B cell (primary cell): ENCODE results near the gene GULP1. TPM values are rescaled to one million over a fixed set of nuclear protein-coding genes. Genes with fewer than 3 reads are reported as not detected.

ENCODE experiments used
- ATAC-seq: fragments of 200-7000 bp; cut with Tn5 transposase; one replicate; pipeline ENCODE4 v1.10.0; 2021; ENCODE audit warnings: low read depth, mild to moderate bottlenecking, moderate number of reproducible peaks, moderate library complexity
- CTCF ChIA-PET: fragments of 350-600 bp; sonication (Branson Sonifier 250); formaldehyde crosslinking; loops from one replicate; lab custom pipeline; 2021; ENCODE audit warnings: antibody characterized with exemption, inconsistent platforms; lab: Charles Lee
- POLR2A ChIA-PET: fragments of 350-600 bp; sonication (Branson Sonifier 250); formaldehyde crosslinking; loops from one replicate; lab custom pipeline; 2021; ENCODE audit warnings: antibody characterized with exemption; lab: Charles Lee
- DNase-seq: peaks from one replicate; pipeline ENCODE4 v3.0.0; 2013
- H2AFZ ChIP-seq: 2 replicates; pipeline ENCODE4 v1.6.1; 2012; ENCODE audit warnings: mild to moderate bottlenecking, low read depth, low read length; ENCODE audit not compliant: insufficient read depth, poor library complexity, severe bottlenecking
- H3K27ac ChIP-seq, 2 donors: 1 replicate in 1 of 2; 2 replicates in 1 of 2; pipeline ENCODE4 v1.5.1; 2012 to 2013; ENCODE audit warnings: low read length in 2 of 2, mild to moderate bottlenecking in 2 of 2, moderate library complexity in 1 of 2
- H3K27me3 ChIP-seq, 4 experiments: fragments of 200-600 bp in 1 of 4; sonication (generic) in 1 of 4; replicated peaks in 1 of 4; 1 replicate in 2 of 4; 2 replicates in 2 of 4; pipeline versions ENCODE4 v1.6.1 to v1.7.0; 2013 to 2016; ENCODE audit warnings: low read length in 3 of 4, mild to moderate bottlenecking in 2 of 4, mixed read lengths in 1 of 4, moderate library complexity in 1 of 4; ENCODE audit not compliant: insufficient read depth in 4 of 4, control insufficient read depth in 3 of 4; ENCODE audit errors: control extremely low read depth in 1 of 4
- H3K36me3 ChIP-seq, 2 experiments: replicated peaks in 1 of 2; 1 replicate in 1 of 2; 2 replicates in 1 of 2; pipeline versions ENCODE4 v1.6.1 to v1.7.1; 2013; ENCODE audit warnings: low read length in 1 of 2; ENCODE audit not compliant: insufficient read depth in 2 of 2, control insufficient read depth in 1 of 2; ENCODE audit errors: control extremely low read depth in 1 of 2, extremely low read depth in 1 of 2
- H3K4me1 ChIP-seq, 2 donors: fragments of 200-600 bp in 1 of 2; sonication (generic) in 1 of 2; 1 replicate in 1 of 2; 2 replicates in 1 of 2; pipeline versions ENCODE4 v1.5.1 to v1.6.1; 2013 to 2017; ENCODE audit warnings: low read length in 2 of 2; ENCODE audit not compliant: control insufficient read depth in 2 of 2, insufficient read depth in 2 of 2
- H3K4me2 ChIP-seq: replicated peaks from 2 replicates; pipeline ENCODE3; 2012; ENCODE audit warnings: mild to moderate bottlenecking, low read depth, low read length; ENCODE audit not compliant: poor library complexity, severe bottlenecking
- H3K4me3 ChIP-seq, 5 experiments: fragments of 200-600 bp in 1 of 5; sonication (generic) in 1 of 5; 1 replicate in 3 of 5; 2 replicates in 2 of 5; pipeline versions ENCODE4 v1.5.1 to v1.7.0; 2011 to 2016; ENCODE audit warnings: low read length in 4 of 5, mild to moderate bottlenecking in 4 of 5, low read depth in 2 of 5, control low read depth in 1 of 5, moderate library complexity in 1 of 5; ENCODE audit not compliant: insufficient read depth in 1 of 5; ENCODE audit errors: control extremely low read depth in 1 of 5, extremely low read depth in 1 of 5
- H3K79me2 ChIP-seq: fragments of 200-600 bp; sonication (generic); one replicate; pipeline ENCODE4 v1.6.0; 2016; ENCODE audit warnings: low read length; ENCODE audit not compliant: control insufficient read depth, insufficient read depth
- H3K9ac ChIP-seq: fragments of 200-600 bp; sonication (generic); 2 replicates; pipeline ENCODE4 v1.6.1; 2017; ENCODE audit warnings: mild to moderate bottlenecking, low read length, moderate library complexity
- H3K9me3 ChIP-seq, 3 donors: one replicate each; pipeline versions ENCODE4 v1.6.1 to v1.7.1; 2013; ENCODE audit warnings: low read length in 2 of 3; ENCODE audit not compliant: control insufficient read depth in 2 of 3, insufficient read depth in 1 of 3; ENCODE audit errors: control extremely low read depth in 1 of 3
- H4K20me1 ChIP-seq: 2 replicates; pipeline ENCODE4 v1.6.0; 2012; ENCODE audit warnings: mild to moderate bottlenecking, low read length; ENCODE audit not compliant: insufficient read depth, control insufficient read depth, poor library complexity, severe bottlenecking
- H3K27ac Mint-ChIP-seq: one replicate; pipeline ENCODE4 v1.8.0; 2021; ENCODE audit warnings: mixed read lengths
- H3K27me3 Mint-ChIP-seq: one replicate; pipeline ENCODE4 v1.8.0; 2021; ENCODE audit warnings: mixed read lengths
- H3K4me1 Mint-ChIP-seq: one replicate; pipeline ENCODE4 v1.8.0; 2021; ENCODE audit warnings: mixed read lengths
- H3K4me3 Mint-ChIP-seq: one replicate; pipeline ENCODE4 v1.8.0; 2021; ENCODE audit warnings: mixed read lengths
- H3K9me3 Mint-ChIP-seq: one replicate; pipeline ENCODE4 v1.8.0; 2022; ENCODE audit warnings: mixed read lengths; ENCODE audit not compliant: insufficient read depth
- CTCF ChIP-seq: fragments of 200-600 bp; IDR thresholded peaks from one replicate; pipeline ENCODE4 v1.8.0; 2022; ENCODE audit warnings: antibody characterized with exemption, mild to moderate bottlenecking
- EZH2 ChIP-seq: IDR thresholded peaks from 2 replicates; pipeline ENCODE4 v1.6.1; 2012; ENCODE audit warnings: borderline replicate concordance, low read depth, mild to moderate bottlenecking, moderate library complexity, low read length; ENCODE audit not compliant: insufficient read depth, poor library complexity, severe bottlenecking
- WGBS: methylation state at CpG from one replicate; pipeline ENCODE4 v1.1.5; 2013; ENCODE audit warnings: missing lambda C conversion rate; ENCODE audit not compliant: insufficient coverage; 5-methylcytosine and 5-hydroxymethylcytosine counted together
- intact Hi-C: fragments of 100-400 bp; cut with micrococcal nuclease; formaldehyde crosslinking; loops from one replicate; pipeline ENCODE4 v1.10.0; 2022
- polyA plus RNA-seq: library from polyadenylated mRNA; depleted of rRNA; stranded (reverse); fragments of >200 nt; gene quantifications from 2 replicates; pipeline ENCODE4 v1.2.3, GENCODE V29; 2012
- total RNA-seq, 2 donors: library from RNA; stranded (reverse); fragments of 120-200 nt in 1 of 2; gene quantifications; 1 replicate in 1 of 2; 2 replicates in 1 of 2; pipeline versions ENCODE4 v1.2.3 to v1.2.4, GENCODE V29; 2013 to 2022

Gene GULP1
- total and polyA plus RNA-seq, 2 donors (not counting 1 experiment from before 2014, with no cell fraction given), result not detected

DNA sequence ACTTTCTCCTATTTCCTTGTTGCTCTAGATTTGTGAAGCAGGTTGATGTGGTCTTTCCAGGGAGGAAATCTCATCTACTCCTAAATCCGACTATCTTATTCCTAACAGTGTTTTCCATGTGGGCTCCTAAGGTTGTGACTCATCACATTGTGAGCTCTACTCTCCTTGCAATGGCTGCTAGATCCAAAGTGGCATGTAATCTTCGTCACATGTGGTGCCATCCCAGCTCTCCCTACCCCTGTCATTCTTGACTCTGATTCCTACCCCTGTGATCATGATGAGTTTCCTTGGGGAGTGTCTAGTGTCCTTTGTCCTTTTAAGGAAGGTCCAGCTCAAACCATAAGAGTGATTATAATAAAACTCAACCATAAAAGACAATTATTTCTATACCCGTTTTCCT, 47.3 kb upstream of the GULP1 start:
- no CpG with 5 or more reads among the region's 3 CpGs for WGBS
- DNase-seq, result no peak
- no peaks in the 10 kb centered on the region for H3K4me1 Mint-ChIP-seq
- CTCF ChIA-PET, result no interaction called here
- Histone ChIP-seq H3K79me2 (no peaks in the 10 kb centered on the region), H3K36me3 (no peaks in the 10 kb centered on the region), H3K9me3 (peaks cover 0 to 3% (median 0%) of the 10 kb centered on the region in 3 donors), H3K9ac (no peak overlapping the region), H3K4me1 (no peaks in the 10 kb centered on the region), H3K4me3 (no peak overlapping the region), H2AFZ (no peak overlapping the region), H3K27ac (no peak overlapping the region), H4K20me1 (no peaks in the 10 kb centered on the region), H3K4me2 (no peak overlapping the region), H3K27me3 (no peaks in the 10 kb centered on the region)
- no peak overlapping the region for H3K27ac Mint-ChIP-seq
- TF ChIP-seq EZH2 (no peak), CTCF (no peak)
- no peak for ATAC-seq
- POLR2A ChIA-PET, result no interaction called here
- no peaks in the 10 kb centered on the region for H3K27me3 Mint-ChIP-seq
- H3K9me3 Mint-ChIP-seq, result no peaks in the 10 kb centered on the region
- no peak overlapping the region for H3K4me3 Mint-ChIP-seq
- intact Hi-C loops, result no loop called here

DNA sequence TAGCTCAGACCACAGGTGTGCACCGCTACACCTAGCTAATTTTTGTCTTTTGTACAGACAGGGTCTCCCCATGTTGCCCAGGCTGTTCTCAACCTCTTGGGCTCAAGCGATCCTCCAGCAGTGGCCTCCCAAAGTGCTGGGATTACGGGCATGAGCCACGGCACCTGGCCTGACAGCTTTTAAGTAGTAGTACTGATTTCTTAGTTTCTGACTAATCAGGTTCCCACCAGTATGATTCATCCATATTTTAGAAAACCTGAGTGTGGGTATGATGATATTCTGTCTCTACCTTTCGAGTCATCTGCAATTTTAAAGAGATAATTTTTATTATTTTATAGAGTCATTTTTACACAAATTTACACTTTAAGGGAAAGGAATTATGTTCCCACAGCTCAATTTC, 46.4 kb upstream of the GULP1 start:
- Histone ChIP-seq H4K20me1 (no peaks in the 10 kb centered on the region), H3K9me3 (no peaks in the 10 kb centered on the region), H3K27ac (no peak overlapping the region), H2AFZ (no peak overlapping the region), H3K4me1 (no peaks in the 10 kb centered on the region), H3K9ac (no peak overlapping the region), H3K36me3 (no peaks in the 10 kb centered on the region), H3K27me3 (no peaks in the 10 kb centered on the region), H3K79me2 (no peaks in the 10 kb centered on the region), H3K4me2 (no peak overlapping the region), H3K4me3 (no peak overlapping the region)
- Mint-ChIP-seq H3K4me1 (no peaks in the 10 kb centered on the region), H3K27me3 (no peaks in the 10 kb centered on the region), H3K9me3 (no peaks in the 10 kb centered on the region), H3K27ac (no peak overlapping the region), H3K4me3 (no peak overlapping the region)
- no peak for DNase-seq
- CTCF ChIA-PET, result no interaction called here
- 78% methylated on average over 2 of the region's 5 CpGs for WGBS
- no peak for ATAC-seq
- POLR2A ChIA-PET, result no interaction called here
- intact Hi-C loops, result no loop called here
- TF ChIP-seq CTCF (no peak), EZH2 (no peak)
